ENCODE data around the gene PHACTR1.

- TF ChIP-seq CTCF (conservative IDR thresholded peaks at IDR 0.05; ENCODE audit: low read depth, low read length) (no peak), POLR2A (IDR thresholded peaks at IDR 0.05; ENCODE audit: low read depth, low read length) (no peak), MAFK (IDR thresholded peaks at IDR 0.05; ENCODE audit: low read depth, low read length) (no peak), RCOR1 (IDR thresholded peaks at IDR 0.05; ENCODE audit: insufficient replicate concordance, low read length) (no peak), USF2 (IDR thresholded peaks at IDR 0.05; ENCODE audit: low read depth, low read length) (no peak), SMC3 (IDR thresholded peaks at IDR 0.05; ENCODE audit: low read depth, low read length) (no peak), MXI1 (IDR thresholded peaks at IDR 0.05; ENCODE audit: borderline replicate concordance, low read depth, low read length) (no peak), NFE2L2 (IDR thresholded peaks at IDR 0.05; ENCODE audit: low read depth, low read length) (no peak), CEBPB (IDR thresholded peaks at IDR 0.05; ENCODE audit: low read depth, low read length) (no peak), FOS (IDR thresholded peaks at IDR 0.05; ENCODE audit: low read depth, low read length) (no peak), CHD1 (IDR thresholded peaks at IDR 0.05; ENCODE audit: low read depth, low read length) (no peak), ELK1 (IDR thresholded peaks at IDR 0.05; ENCODE audit: borderline replicate concordance, low read depth, low read length) (no peak), BHLHE40 (IDR thresholded peaks at IDR 0.05; ENCODE audit: low read depth, low read length) (no peak)
These were observed 295.1 kb downstream of the PHACTR1 start for GRCh38 chr6:13011612-13012146.
